Activated B cell treated with CpG ODN at 0.5 μM for 24 hours (primary cell): ENCODE data around the gene NXPH4. TPM values are rescaled to one million over a fixed set of nuclear protein-coding genes. Genes with fewer than 3 reads are reported as not detected.

Experiments
- ATAC-seq: fragments of 200-7000 bp; cut with Tn5 transposase; one replicate; pipeline ENCODE4 v1.10.0; 2021; ENCODE audit warnings: low read depth, mild to moderate bottlenecking, moderate library complexity
- CTCF ChIA-PET: fragments of 350-600 bp; sonication (Branson Sonifier 250); formaldehyde crosslinking; loops from one replicate; lab custom pipeline; 2021; ENCODE audit warnings: antibody characterized with exemption; lab: Charles Lee
- POLR2A ChIA-PET: fragments of 350-600 bp; sonication (Branson Sonifier 250); formaldehyde crosslinking; loops from one replicate; lab custom pipeline; 2021; ENCODE audit warnings: antibody characterized with exemption; lab: Charles Lee
- DNase-seq: peaks from one replicate; pipeline ENCODE4 v3.0.0; 2022
- H3K27ac Mint-ChIP-seq: one replicate; pipeline ENCODE4 v1.8.0; 2020; ENCODE audit warnings: mixed read lengths
- H3K27me3 Mint-ChIP-seq: one replicate; pipeline ENCODE4 v1.8.0; 2021; ENCODE audit warnings: mixed read lengths
- H3K36me3 Mint-ChIP-seq: one replicate; pipeline ENCODE4 v1.8.0; 2021; ENCODE audit warnings: low read depth, mixed read lengths
- H3K4me1 Mint-ChIP-seq: one replicate; pipeline ENCODE4 v1.8.0; 2021; ENCODE audit warnings: mixed read lengths
- H3K4me3 Mint-ChIP-seq: one replicate; pipeline ENCODE4 v1.8.0; 2020; ENCODE audit warnings: mild to moderate bottlenecking, mixed read lengths
- H3K9me3 Mint-ChIP-seq: one replicate; pipeline ENCODE4 v1.8.0; 2020; ENCODE audit warnings: mixed read lengths
- CTCF ChIP-seq: fragments of 200-600 bp; IDR thresholded peaks from one replicate; pipeline ENCODE4 v1.8.0; 2022; ENCODE audit warnings: antibody characterized with exemption, mild to moderate bottlenecking
- intact Hi-C: fragments of 100-400 bp; cut with micrococcal nuclease; formaldehyde crosslinking; loops from one replicate; pipeline ENCODE4 v1.15.1; 2024
- total RNA-seq: library from RNA; stranded (reverse); gene quantifications from 2 replicates; pipeline ENCODE4 v1.2.3, GENCODE V29; 2022

Gene NXPH4
- total RNA-seq, 1 donor from 2014 or later, result 3.4 TPM

DNA sequence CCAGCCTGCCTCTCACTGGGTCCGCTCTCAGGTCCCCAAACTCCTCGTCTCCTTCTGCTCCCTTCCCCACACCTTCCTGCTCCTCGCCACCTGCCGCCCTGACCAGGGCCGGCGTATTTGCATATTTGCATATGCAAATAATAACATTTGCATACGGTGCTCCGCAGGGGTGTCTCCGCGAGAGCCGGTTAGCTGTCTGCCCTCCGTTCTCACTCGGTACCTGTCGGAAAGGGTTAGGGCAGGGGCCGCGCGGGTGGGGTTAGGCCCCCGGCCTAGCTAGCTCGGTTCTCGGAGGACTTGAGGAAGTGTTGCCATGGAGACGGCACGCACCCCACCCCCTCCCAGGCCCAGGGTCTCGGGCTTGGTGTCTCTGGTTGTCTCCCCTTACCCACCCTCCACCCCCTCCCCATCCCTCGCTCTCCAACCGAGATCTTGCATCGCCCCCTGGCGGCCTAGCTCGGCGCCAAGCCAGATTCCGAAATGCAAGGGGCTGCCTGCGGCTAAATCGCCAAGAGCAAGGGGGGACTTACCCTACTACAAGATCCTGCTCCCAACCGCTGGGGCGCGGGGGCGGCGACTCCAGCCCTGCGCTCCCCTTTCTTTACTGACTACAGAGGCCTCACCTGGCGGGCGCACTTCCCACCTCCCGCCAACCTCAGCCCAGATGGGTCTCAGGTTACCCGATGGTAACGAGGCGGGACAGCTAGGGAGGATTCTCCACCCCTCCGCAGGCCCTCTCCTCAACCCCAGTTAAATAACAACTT is 26.3 kb downstream of the NXPH4 start:
- peak overlapping the region; percentile 84 for H3K27ac Mint-ChIP-seq
- H3K27me3 Mint-ChIP-seq, result peaks cover 6% of the 10 kb centered on the region
- H3K36me3 Mint-ChIP-seq, result peaks cover 10% of the 10 kb centered on the region
- H3K4me1 Mint-ChIP-seq, result peaks cover 59% of the 10 kb centered on the region
- TF ChIP-seq CTCF, result no peak
- ChIA-PET CTCF (interaction anchor here (0.7 to 20.9 kb wide), 17 partner anchors 10 to 213 kb away, joined by 3 to 390 read pairs (median 4); partner anchors contain the start of genes NXPH4 and SHMT2), POLR2A (interaction anchor here (1.0 to 9.0 kb wide), 12 partner anchors 9 to 517 kb away, joined by 3 to 268 read pairs (median 5); partner anchors contain the start of genes LRP1, NXPH4, SHMT2 and STAT6)
- intact Hi-C loops, result loop anchor here (1.0 to 10.0 kb wide), 8 partner anchors 30 to 927 kb away; partner anchors contain the start of genes BAZ2A, LRP1, R3HDM2 and ZBTB39
- peak overlapping the region; percentile 89 for H3K4me3 Mint-ChIP-seq
- no peaks in the 10 kb centered on the region for H3K9me3 Mint-ChIP-seq
- ATAC-seq (peak; percentile 33), DNase-seq (peak; percentile 76)

DNA sequence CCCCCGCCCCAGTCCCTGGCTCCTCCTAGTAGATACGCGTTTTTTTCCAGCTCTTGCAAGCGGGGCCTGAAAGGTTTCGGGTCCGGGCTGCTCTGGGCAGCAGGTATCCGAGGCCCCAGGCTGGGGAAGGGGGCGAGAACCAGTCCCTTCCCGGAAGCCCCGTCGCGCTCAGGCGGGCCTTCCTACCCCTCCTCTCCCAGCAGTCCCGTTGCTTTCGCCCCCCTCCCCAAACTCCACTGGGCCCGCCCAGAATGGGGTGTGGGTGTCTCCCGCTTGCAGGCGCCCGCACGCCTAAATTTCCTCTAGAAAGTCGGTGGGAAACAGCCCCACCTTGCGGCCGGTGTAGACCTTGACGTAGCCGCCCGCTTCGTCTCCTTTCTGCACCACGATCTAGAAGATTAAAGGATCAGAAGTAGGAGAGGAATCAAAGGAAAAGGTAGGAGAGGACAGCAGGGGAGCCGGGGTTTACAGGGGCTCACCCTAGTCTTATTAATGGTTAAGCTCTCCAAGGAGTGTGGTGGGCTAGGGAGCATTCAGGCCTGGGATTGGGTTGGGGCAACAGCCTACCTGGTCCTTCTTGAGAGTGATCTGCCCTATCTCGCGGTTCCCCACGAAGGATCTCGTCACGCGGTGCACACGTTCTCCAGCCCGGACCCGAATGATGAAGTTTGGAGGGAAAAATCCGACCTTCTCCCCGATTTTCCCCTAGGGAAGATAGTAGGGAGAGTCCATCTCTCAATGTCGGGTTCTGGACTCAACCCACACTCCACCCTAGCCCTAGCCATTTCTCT is 27.1 kb downstream of the NXPH4 start:
- intact Hi-C loops, result loop anchor here (1.0 to 10.0 kb wide), 6 partner anchors 30 to 609 kb away; partner anchors contain the start of genes BAZ2A, LRP1 and ZBTB39
- DNase-seq, result peak; percentile 77
- H3K27me3 Mint-ChIP-seq, result peaks cover 6% of the 10 kb centered on the region
- POLR2A ChIA-PET, result interaction anchor here (0.6 to 9.0 kb wide), 9 partner anchors 9 to 518 kb away, joined by 3 to 268 read pairs (median 5); partner anchors contain the start of genes LRP1, NXPH4, SHMT2 and STAT6
- H3K36me3 Mint-ChIP-seq, result peaks cover 10% of the 10 kb centered on the region
- CTCF ChIA-PET, result interaction anchor here (1.0 to 20.9 kb wide), 16 partner anchors 9 to 209 kb away, joined by 3 to 390 read pairs (median 4); partner anchors contain the start of genes NXPH4 and SHMT2
- H3K27ac Mint-ChIP-seq, result peak overlapping the region; percentile 42
- TF ChIP-seq CTCF, result no peak
- peak overlapping the region; percentile 89 for H3K4me3 Mint-ChIP-seq
- H3K9me3 Mint-ChIP-seq, result no peaks in the 10 kb centered on the region
- ATAC-seq, result no peak
- peaks cover 55% of the 10 kb centered on the region for H3K4me1 Mint-ChIP-seq

GRCh38 chr12:57244312-57244696 is 27.7 kb downstream of the NXPH4 start:
- Mint-ChIP-seq H3K4me3 (no peak overlapping the region), H3K36me3 (peaks cover 10% of the 10 kb centered on the region), H3K4me1 (peaks cover 56% of the 10 kb centered on the region), H3K27me3 (peaks cover 3% of the 10 kb centered on the region), H3K27ac (no peak overlapping the region), H3K9me3 (no peaks in the 10 kb centered on the region)
- TF ChIP-seq CTCF, result no peak
- CTCF ChIA-PET, result interaction anchor here (1.5 to 20.9 kb wide), 4 partner anchors 28 to 208 kb away, joined by 4 to 390 read pairs (median 13); partner anchors contain the start of gene NXPH4
- intact Hi-C loops, result loop anchor here (5.0 to 10.0 kb wide), 2 partner anchors 237 to 610 kb away; partner anchors contain the start of genes BAZ2A and ZBTB39
- DNase-seq (no peak), ATAC-seq (no peak)
- POLR2A ChIA-PET, result interaction anchor here (0.6 to 0.7 kb wide), 2 partner anchors 30 to 68 kb away, joined by 3 read pairs; no protein-coding TSS in a partner anchor

DNA sequence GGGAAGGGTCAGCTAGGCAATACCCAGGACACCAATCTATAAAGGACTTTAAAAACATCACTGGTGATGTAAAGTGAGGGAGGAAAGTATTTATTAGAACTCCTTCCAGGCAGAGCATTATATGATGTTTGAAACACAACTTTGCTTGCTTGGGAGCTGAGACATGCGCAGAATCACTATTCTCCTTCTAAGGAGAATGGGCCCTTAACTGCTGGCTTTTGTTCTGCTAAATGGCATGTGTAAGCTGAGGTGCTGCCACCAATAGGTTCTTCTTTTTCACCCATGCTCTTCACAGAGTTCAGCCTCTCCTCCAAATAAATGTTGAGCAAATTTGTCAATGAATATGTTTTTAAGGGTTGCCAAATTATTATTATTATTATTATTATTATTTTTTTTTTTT is 30.4 kb downstream of the NXPH4 start:
- intact Hi-C loops, result loop anchor here (10.0 kb wide), 1 partner anchor 612 kb away; the partner anchor contains the start of gene BAZ2A
- peaks cover 30% of the 10 kb centered on the region for H3K4me1 Mint-ChIP-seq
- ChIA-PET CTCF (interaction anchor here (3.1 kb wide), 1 partner anchor 33 kb away, joined by 15 read pairs; no protein-coding TSS in a partner anchor), POLR2A (interaction anchor here (0.7 kb wide), 2 partner anchors 31 to 512 kb away, joined by 6 to 9 read pairs; no protein-coding TSS in a partner anchor)
- peaks cover 3% of the 10 kb centered on the region for H3K27me3 Mint-ChIP-seq
- ATAC-seq (no peak), DNase-seq (no peak)
- no peak for TF ChIP-seq CTCF
- H3K36me3 Mint-ChIP-seq, result peaks cover 6% of the 10 kb centered on the region
- H3K27ac Mint-ChIP-seq, result no peak overlapping the region
- no peak overlapping the region for H3K4me3 Mint-ChIP-seq
- no peaks in the 10 kb centered on the region for H3K9me3 Mint-ChIP-seq
